Kidney tubule cell (primary cell): ENCODE measurements around the gene DPYD.
A peak's percentile ranks its signal among the peaks of the same experiment; 100 is the strongest.

Experiments used
- DNase-seq: peaks from one replicate; pipeline ENCODE4 v3.0.0-alpha.2; 2018; ENCODE audit warnings: low spot score

DPYD gene

DNA sequence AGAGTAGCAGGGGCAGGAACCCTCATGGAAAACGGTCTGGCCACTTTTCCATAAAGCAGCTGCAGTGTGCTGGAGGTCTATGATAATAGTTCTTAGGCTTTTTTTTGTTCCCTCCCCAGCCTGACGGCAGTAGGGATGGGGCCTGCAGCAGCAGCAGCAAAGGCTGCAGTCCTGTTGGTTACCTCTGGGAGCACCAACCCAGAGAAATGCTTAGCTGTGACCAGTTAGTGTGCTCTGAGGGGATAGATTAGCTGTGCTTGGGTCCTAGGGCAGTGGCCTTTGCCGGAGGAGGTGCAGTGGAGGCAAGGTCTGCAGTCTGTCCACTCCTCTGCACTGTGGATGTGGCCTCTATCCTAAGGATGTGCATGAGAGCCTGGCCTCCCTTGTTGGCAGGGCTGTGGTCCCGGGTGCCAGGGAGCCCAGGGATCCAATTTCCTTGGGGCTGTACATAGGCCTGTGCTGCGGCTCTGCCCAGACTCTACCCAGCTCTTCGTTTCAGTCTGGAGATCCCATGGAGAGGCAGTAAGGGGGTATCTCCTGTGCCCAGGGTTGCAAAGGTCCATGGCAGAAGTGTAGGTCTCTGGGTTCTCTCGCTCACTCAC lies 876.6 kb downstream of the DPYD start:
- DNase-seq = no peak

DNA sequence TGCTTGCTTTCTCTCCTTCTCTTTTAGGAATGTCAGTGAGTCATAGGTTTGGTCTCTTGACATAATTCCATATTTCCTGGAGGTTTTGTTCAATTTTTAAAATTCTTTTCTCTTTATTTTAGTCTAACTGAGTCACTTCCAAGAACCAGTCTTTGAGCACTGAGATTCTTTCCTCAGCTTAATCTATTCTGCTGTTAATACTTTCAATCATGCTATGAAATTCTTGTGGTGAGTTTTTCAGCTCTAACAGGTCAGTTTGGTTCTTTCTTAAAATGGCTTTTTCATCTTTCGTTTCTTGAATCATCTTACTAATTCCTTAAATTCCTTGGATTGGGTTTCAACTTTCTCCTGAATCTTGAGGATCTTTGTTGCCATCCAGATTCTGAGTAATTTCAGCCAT lies 878.3 kb downstream of the DPYD start:
- peak; percentile 1 for DNase-seq

DNA sequence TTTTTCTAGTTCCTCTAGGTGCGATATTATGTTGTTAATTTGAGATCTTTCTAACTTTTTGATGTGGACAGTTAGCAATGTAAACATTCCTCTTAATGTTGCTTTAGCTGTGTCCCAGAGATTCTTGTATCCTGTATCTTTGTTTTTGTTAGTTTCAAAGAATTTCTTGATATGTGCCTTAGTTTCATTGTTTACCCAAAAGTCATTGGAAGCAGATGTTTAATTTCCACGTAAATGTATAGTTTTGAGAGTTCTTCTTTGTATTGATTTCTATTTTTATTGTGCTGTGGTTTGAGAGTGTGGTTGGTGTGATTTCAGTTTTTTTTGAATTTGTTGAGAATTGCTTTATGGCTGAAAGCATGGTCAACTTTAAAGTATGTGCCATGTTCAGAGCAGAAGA lies 879.8 kb downstream of the DPYD start:
- no peak for DNase-seq

DNA sequence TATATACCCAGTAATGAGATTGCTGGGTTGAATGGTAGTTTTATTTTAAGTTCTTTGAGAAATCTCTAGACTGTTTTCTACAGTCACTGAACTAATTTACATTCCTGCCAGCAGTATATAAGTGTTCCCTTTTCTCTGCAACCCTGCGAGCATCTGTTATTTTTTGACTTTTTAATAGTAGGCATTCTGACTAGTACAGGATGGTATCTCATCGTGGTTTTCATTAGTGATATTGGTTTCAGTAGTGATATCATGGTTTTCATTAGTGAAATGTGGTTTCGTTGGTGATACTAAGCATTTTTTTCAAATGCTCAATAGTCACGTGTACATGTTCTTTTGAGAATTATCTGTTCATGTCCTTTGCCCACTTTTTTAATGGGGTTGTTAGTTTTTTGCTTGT lies 882.4 kb downstream of the DPYD start:
- no peak for DNase-seq

DNA sequence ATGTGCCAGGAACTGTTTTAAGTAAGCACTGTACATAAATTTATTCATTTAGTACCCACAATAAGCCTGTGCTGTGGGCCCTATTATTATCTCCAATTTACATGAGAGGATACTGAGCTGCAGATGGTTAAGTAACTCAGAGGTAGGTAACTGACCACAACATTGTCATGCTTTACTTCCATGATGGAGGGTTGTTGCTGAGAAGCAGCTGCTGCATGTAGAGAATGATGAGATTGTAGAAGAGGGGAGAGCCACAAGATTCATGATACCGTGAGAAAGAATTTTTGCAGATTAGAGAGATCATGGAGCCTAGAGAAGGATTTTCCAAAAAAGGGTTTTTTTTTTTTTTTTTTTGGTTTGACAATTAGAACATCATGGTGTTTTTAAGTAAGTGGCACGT lies 886.2 kb downstream of the DPYD start:
- no peak for DNase-seq

DNA sequence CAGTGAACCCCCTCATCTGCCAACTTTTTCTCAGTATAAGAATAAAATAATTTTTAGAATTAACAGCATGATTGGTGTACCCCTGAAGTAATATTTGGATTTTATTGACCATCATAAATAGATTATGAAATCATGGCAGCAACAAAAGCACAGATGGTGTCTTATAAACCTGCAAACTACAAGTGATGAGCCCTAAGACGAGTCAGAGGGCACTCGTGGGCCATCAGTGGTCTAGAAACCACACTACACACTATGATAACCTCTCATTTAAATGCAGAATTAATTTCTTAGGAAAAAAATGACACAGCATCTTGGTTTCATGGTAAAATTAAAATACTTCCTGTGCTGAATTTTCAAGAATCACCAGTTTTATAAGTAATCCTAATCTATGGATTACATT lies 886.9 kb downstream of the DPYD start:
- DNase-seq = no peak
